Calu3 (cell line): ENCODE results near the gene KCNN1. TPM values are rescaled to one million over a fixed set of nuclear protein-coding genes. Genes with fewer than 3 reads are reported as not detected.
A peak's percentile ranks its signal among the peaks of the same experiment; 100 is the strongest.

Source experiments
- BruUV-seq: library from RNA; stranded (reverse); fragments of 400-500 nt; replicated peaks from 2 replicates; lab custom pipeline; 2021; lab: Mats Ljungman, UMichigan
- CTCF ChIA-PET: fragments of 300-600 bp; sonication (Branson Sonifier 250); formaldehyde crosslinking; loops from one replicate; lab custom pipeline; 2022; ENCODE audit warnings: antibody characterized with exemption; lab: Charles Lee
- DNase-seq: peaks from one replicate; pipeline ENCODE4 v3.0.0; 2022
- H3K27ac Mint-ChIP-seq: one replicate; pipeline ENCODE4 v1.8.0; 2022; ENCODE audit warnings: mixed read lengths; ENCODE audit not compliant: unreplicated experiment
- H3K27me3 Mint-ChIP-seq: one replicate; pipeline ENCODE4 v1.8.0; 2022; ENCODE audit warnings: mixed read lengths; ENCODE audit not compliant: unreplicated experiment
- H3K36me3 Mint-ChIP-seq: one replicate; pipeline ENCODE4 v1.8.0; 2022; ENCODE audit warnings: mild to moderate bottlenecking, moderate library complexity, mixed read lengths; ENCODE audit not compliant: insufficient read depth, unreplicated experiment
- H3K4me1 Mint-ChIP-seq: one replicate; pipeline ENCODE4 v1.8.0; 2022; ENCODE audit warnings: mild to moderate bottlenecking, low read depth, mixed read lengths; ENCODE audit not compliant: unreplicated experiment
- H3K4me3 Mint-ChIP-seq: one replicate; pipeline ENCODE4 v1.8.0; 2022; ENCODE audit warnings: mild to moderate bottlenecking, low read depth, moderate library complexity, mixed read lengths; ENCODE audit not compliant: unreplicated experiment
- H3K9me3 Mint-ChIP-seq: one replicate; pipeline ENCODE4 v1.8.0; 2022; ENCODE audit warnings: low read depth, mixed read lengths; ENCODE audit not compliant: unreplicated experiment
- CTCF ChIP-seq: fragments of 200-600 bp; IDR thresholded peaks from one replicate; pipeline ENCODE4 v1.8.0; 2022; ENCODE audit warnings: antibody characterized with exemption; ENCODE audit not compliant: unreplicated experiment
- intact Hi-C: fragments of 100-400 bp; cut with micrococcal nuclease; formaldehyde crosslinking; loops from one replicate; pipeline ENCODE4 v1.10.0; 2022; ENCODE audit not compliant: unreplicated experiment
- total RNA-seq: library from RNA; stranded (reverse); gene quantifications from 2 replicates; pipeline ENCODE4 v1.2.3, GENCODE V29; 2022

Gene KCNN1
- total RNA-seq, 1 experiment from 2014 or later, result not detected

GRCh38 chr19:17957885-17958284 lies 9.0 kb upstream of the KCNN1 start:
- H3K36me3 Mint-ChIP-seq, result no peaks in the 10 kb centered on the region
- H3K9me3 Mint-ChIP-seq, result no peaks in the 10 kb centered on the region
- no peak overlapping the region for H3K4me3 Mint-ChIP-seq
- TF ChIP-seq CTCF, result no peak
- BruUV-seq, result no TSS peak
- H3K4me1 Mint-ChIP-seq, result no peaks in the 10 kb centered on the region
- no peak overlapping the region for H3K27ac Mint-ChIP-seq
- H3K27me3 Mint-ChIP-seq, result peaks cover 59% of the 10 kb centered on the region
- DNase-seq, result no peak
- intact Hi-C loops, result no loop called here
- CTCF ChIA-PET, result no interaction called here

- H3K27me3 Mint-ChIP-seq, result peaks cover 71% of the 10 kb centered on the region
- CTCF ChIA-PET, result no interaction called here
- TF ChIP-seq CTCF, result no peak
Measured at GRCh38 chr19:17963936-17964691, 2.8 kb upstream of the KCNN1 start.

GRCh38 chr19:17965370-17966128 lies 1.4 kb upstream of the KCNN1 start:
- CTCF ChIA-PET, result no interaction called here

More at GRCh38 chr19:17963936-17964691, 2.8 kb upstream of the KCNN1 start:
- no TSS peak for BruUV-seq
- Mint-ChIP-seq H3K36me3 (no peaks in the 10 kb centered on the region), H3K4me1 (peaks cover 10% of the 10 kb centered on the region), H3K4me3 (no peak overlapping the region), H3K9me3 (no peaks in the 10 kb centered on the region), H3K27ac (no peak overlapping the region)
- intact Hi-C loops, result no loop called here
- no peak for DNase-seq

GRCh38 chr19:17966129-17966483 lies 801 bp upstream of the KCNN1 start:
- no peak for TF ChIP-seq CTCF
- Mint-ChIP-seq H3K27me3 (peaks cover 65% of the 10 kb centered on the region), H3K27ac (no peak overlapping the region), H3K4me1 (peaks cover 10% of the 10 kb centered on the region), H3K4me3 (no peak overlapping the region), H3K9me3 (no peaks in the 10 kb centered on the region), H3K36me3 (no peaks in the 10 kb centered on the region)
- intact Hi-C loops, result no loop called here
- CTCF ChIA-PET, result no interaction called here
- no peak for DNase-seq
- no TSS peak for BruUV-seq

More at GRCh38 chr19:17965370-17966128, 1.4 kb upstream of the KCNN1 start:
- Mint-ChIP-seq H3K36me3 (no peaks in the 10 kb centered on the region), H3K9me3 (no peaks in the 10 kb centered on the region), H3K27ac (no peak overlapping the region), H3K4me1 (peaks cover 10% of the 10 kb centered on the region), H3K27me3 (peaks cover 71% of the 10 kb centered on the region), H3K4me3 (no peak overlapping the region)
- no peak for TF ChIP-seq CTCF
- no TSS peak for BruUV-seq
- DNase-seq, result peak; percentile 20
- intact Hi-C loops, result no loop called here
